ENCODE measurements around the gene ZNF519.
"Not testable (repeated sequence)": the region's sequence is repeated elsewhere in the genome, so short reads cannot be mapped to it uniquely, and the experiment has no call there.

Gene ZNF519

DNA sequence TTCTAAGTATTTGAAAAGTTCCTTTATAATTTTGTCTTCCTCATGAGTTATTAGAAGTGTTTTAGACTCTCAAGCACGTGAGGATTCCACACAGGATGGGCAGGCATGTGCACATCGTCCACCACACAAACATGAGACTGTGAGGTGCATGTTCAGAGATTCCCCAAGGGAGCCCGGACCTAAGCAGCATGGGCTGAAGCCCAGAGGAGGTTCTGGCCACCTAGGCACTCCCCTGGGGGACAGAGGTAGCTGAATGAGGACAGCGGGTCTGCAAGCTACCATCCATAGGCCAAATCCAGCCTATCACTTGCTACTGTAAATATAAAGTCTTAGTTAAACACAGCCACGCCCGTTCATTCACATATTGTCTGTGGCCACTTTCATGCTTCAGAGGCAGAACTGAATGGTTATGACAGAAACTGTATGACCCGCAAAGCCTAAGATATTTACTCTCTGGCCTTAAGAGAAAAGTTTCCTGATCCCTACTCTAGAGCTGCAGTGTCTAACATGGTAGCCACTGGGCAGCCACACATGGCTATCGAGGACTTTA is 19.4 kb upstream of the ZNF519 start:
- H3K9me3 ChIP-seq (ENCODE audit: control insufficient read depth, insufficient read depth, low read length); H3K4me1 ChIP-seq (ENCODE audit: insufficient read depth, low read length): not testable (repeated sequence)

DNA sequence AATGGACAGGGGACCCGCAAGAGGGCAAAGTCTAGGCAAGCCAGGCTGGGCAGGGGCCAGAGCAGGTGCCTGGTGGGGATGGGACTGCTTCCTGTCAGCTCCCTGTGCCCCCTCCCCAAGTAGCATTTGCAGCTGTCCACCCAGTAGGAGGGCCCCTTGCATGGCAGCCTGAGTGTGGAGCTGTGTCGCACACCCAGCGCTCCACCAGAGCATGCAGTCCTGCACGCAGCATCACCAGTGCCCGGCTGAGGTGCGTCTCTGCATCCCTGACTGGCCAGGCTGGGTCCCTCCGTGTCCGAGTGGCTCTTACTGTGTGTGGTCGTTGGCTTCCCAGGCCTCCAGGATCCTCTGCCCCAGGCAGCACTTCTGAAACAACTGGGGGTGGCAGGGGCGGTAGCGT is 18.5 kb upstream of the ZNF519 start:
- H3K9me3 ChIP-seq (ENCODE audit: control insufficient read depth, insufficient read depth, low read length); H3K36me3 ChIP-seq (ENCODE audit: insufficient read depth, low read length); H3K9ac ChIP-seq (ENCODE audit: low read depth, low read length); H3K4me1 ChIP-seq (ENCODE audit: insufficient read depth, low read length): not testable (repeated sequence)

More for the DNA sequence above, 19.4 kb upstream of the ZNF519 start:
- H3K9ac ChIP-seq (ENCODE audit: low read depth, low read length); H3K36me3 ChIP-seq (ENCODE audit: insufficient read depth, low read length): not testable (repeated sequence)

DNA sequence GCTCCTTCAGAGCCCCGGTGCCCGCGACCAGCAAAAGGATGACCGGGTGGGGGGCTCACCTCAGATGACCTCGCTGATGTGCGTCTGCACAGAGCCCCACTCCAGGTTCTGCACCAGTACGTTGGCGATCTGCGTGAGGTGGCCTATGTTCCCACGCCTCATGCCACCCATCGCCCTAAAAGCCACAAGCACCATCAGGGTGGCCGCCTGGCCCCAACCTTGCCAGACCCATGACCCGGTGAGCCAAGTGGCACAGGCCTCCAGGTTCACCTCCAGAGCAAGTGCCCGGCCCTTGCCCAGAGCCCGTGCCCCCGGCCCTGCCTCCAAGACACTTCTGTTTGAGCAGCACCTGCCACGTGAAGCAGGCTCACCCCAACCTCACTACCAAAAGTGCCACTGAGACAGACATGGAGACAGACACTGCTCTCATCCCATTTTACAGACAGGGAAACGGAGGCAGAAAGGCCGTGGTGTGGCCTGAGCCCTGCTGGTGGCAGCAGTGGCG is 17.7 kb upstream of the ZNF519 start:
- not testable (repeated sequence) for H3K9ac ChIP-seq (ENCODE audit: low read depth, low read length); H3K4me1 ChIP-seq (ENCODE audit: insufficient read depth, low read length); H3K36me3 ChIP-seq (ENCODE audit: insufficient read depth, low read length); H3K9me3 ChIP-seq (ENCODE audit: control insufficient read depth, insufficient read depth, low read length)

GRCh38 chr18:14149121-14149850 is 17.1 kb upstream of the ZNF519 start:
- not testable (repeated sequence) for H3K36me3 ChIP-seq (ENCODE audit: insufficient read depth, low read length); H3K9ac ChIP-seq (ENCODE audit: low read depth, low read length); H3K4me1 ChIP-seq (ENCODE audit: insufficient read depth, low read length); H3K9me3 ChIP-seq (ENCODE audit: control insufficient read depth, insufficient read depth, low read length)

GRCh38 chr18:14147935-14148865 is 16.0 kb upstream of the ZNF519 start:
- H3K9me3 ChIP-seq (ENCODE audit: control insufficient read depth, insufficient read depth, low read length); H3K4me1 ChIP-seq (ENCODE audit: insufficient read depth, low read length); H3K36me3 ChIP-seq (ENCODE audit: insufficient read depth, low read length); H3K9ac ChIP-seq (ENCODE audit: low read depth, low read length): not testable (repeated sequence)

GRCh38 chr18:14146771-14147170 is 14.5 kb upstream of the ZNF519 start:
- H3K4me1 ChIP-seq (ENCODE audit: insufficient read depth, low read length); H3K9ac ChIP-seq (ENCODE audit: low read depth, low read length); H3K9me3 ChIP-seq (ENCODE audit: control insufficient read depth, insufficient read depth, low read length); H3K36me3 ChIP-seq (ENCODE audit: insufficient read depth, low read length): not testable (repeated sequence)

DNA sequence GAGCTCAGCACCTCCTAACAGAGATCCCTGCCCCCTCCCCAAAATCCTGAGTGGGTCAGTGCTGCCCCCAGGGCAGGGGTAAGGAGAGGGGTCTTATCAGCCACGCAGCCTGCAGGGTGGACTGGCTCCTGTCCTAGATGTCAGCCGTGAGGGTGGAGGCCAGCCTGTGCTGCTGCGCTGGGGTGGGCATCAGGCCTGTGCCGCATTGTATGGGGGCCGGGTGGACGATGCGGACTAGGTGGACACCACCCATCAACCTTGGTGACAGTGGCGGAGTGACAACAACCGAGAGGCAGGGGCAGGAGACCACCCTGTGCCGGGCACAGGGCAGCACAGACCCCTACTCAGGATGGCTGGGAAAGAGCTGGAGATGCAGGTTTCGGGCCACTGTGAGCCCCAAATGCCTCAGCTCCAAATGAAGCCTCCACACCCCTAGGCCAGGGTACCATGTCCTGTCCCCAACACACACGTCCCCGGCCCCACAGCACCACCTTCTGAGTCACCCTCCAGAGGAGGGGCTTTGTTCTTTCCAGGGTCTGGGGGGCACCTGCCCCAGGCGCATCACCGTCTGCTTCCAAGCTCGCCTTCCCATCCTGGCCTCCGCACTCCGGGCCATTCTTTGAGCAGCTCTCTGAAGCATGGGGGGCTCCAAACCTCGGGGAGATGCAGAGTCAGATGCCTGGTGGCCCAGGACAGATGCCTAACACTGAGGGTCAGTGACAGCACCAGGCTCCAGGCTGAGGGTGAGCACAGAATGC is 13.5 kb upstream of the ZNF519 start:
- H3K36me3 ChIP-seq (ENCODE audit: insufficient read depth, low read length); H3K4me1 ChIP-seq (ENCODE audit: insufficient read depth, low read length); H3K9ac ChIP-seq (ENCODE audit: low read depth, low read length); H3K9me3 ChIP-seq (ENCODE audit: control insufficient read depth, insufficient read depth, low read length): not testable (repeated sequence)

- not testable (repeated sequence) for H3K9ac ChIP-seq (ENCODE audit: low read depth, low read length); H3K9me3 ChIP-seq (ENCODE audit: control insufficient read depth, insufficient read depth, low read length); H3K4me1 ChIP-seq (ENCODE audit: insufficient read depth, low read length); H3K36me3 ChIP-seq (ENCODE audit: insufficient read depth, low read length)
These were observed 12.8 kb upstream of the ZNF519 start for GRCh38 chr18:14145021-14145420.

GRCh38 chr18:14144628-14144895 is 12.3 kb upstream of the ZNF519 start:
- no peaks in the 10 kb centered on the region for H3K36me3 ChIP-seq (ENCODE audit: insufficient read depth, low read length)
- H3K9me3 ChIP-seq (ENCODE audit: control insufficient read depth, insufficient read depth, low read length): no peaks in the 10 kb centered on the region
- H3K4me1 ChIP-seq (ENCODE audit: insufficient read depth, low read length): no peaks in the 10 kb centered on the region
- no peak overlapping the region for H3K9ac ChIP-seq (ENCODE audit: low read depth, low read length)

- not testable (repeated sequence) for H3K9ac ChIP-seq (ENCODE audit: low read depth, low read length); H3K9me3 ChIP-seq (ENCODE audit: control insufficient read depth, insufficient read depth, low read length); H3K36me3 ChIP-seq (ENCODE audit: insufficient read depth, low read length); H3K4me1 ChIP-seq (ENCODE audit: insufficient read depth, low read length)
These were observed 11.8 kb upstream of the ZNF519 start for GRCh38 chr18:14143871-14144627.

DNA sequence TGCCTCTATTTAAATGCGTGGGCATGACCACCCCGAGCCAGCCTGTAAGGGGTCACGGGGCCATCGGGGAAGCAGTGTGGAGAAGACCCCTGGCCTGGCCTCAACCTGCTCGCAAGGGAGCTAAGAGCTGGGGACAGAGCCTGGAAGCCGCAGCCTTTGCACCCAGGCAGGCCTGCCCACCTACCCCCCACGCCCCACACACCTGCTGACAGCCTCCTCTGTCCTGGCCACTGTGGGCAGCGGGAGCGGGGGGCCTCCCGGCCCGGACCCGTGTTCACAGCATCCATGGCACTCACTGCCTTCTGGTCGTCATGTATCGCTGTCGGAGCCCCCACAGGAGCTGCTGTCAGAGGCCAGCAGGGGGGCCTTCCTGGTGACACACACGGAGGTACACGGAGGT is 11.2 kb upstream of the ZNF519 start:
- not testable (repeated sequence) for H3K36me3 ChIP-seq (ENCODE audit: insufficient read depth, low read length); H3K9me3 ChIP-seq (ENCODE audit: control insufficient read depth, insufficient read depth, low read length); H3K4me1 ChIP-seq (ENCODE audit: insufficient read depth, low read length); H3K9ac ChIP-seq (ENCODE audit: low read depth, low read length)

DNA sequence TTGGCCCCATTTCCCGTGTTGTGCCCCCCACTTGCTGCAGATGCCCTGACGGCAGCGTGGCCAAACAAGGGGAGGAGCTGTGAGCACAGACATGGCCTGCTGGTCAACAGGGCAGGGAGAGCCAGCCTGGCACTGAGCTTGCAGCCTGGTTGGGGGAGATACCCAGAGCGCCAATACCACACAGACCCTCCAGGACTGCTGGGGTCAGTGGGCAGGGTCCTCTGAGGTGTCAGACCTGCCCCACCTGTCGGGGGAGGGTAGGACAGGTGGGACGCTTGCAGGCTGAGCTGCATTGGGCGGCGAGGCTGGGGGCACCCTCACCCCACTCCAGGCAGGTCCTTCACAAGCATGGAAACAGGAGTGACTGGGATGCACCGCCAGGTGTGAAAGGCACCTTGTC is 9.9 kb upstream of the ZNF519 start:
- not testable (repeated sequence) for H3K9ac ChIP-seq (ENCODE audit: low read depth, low read length); H3K9me3 ChIP-seq (ENCODE audit: control insufficient read depth, insufficient read depth, low read length); H3K4me1 ChIP-seq (ENCODE audit: insufficient read depth, low read length); H3K36me3 ChIP-seq (ENCODE audit: insufficient read depth, low read length)

DNA sequence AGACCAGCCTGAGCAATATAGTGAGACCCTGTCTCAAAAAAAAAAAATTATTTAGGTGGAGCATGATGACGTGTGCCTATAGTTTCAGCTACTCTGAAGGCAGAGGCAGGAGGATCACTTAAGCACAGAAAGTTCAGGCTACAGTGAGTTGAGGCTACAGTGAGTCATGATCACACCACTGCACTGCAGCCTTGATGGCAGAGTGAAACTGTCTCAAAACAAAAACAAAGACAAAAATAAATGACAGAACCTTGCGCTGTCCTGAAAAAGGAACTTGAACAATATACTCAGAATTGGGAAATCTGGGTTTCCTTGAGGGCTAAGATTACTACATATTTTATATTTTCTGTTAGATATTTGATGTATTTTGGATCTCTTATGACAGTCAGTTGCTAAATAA is 7.3 kb upstream of the ZNF519 start:
- H3K9ac ChIP-seq (ENCODE audit: low read depth, low read length); H3K36me3 ChIP-seq (ENCODE audit: insufficient read depth, low read length); H3K9me3 ChIP-seq (ENCODE audit: control insufficient read depth, insufficient read depth, low read length); H3K4me1 ChIP-seq (ENCODE audit: insufficient read depth, low read length): not testable (repeated sequence)

- not testable (repeated sequence) for H3K9ac ChIP-seq (ENCODE audit: low read depth, low read length); H3K9me3 ChIP-seq (ENCODE audit: control insufficient read depth, insufficient read depth, low read length); H3K36me3 ChIP-seq (ENCODE audit: insufficient read depth, low read length); H3K4me1 ChIP-seq (ENCODE audit: insufficient read depth, low read length)
These were observed 5.7 kb upstream of the ZNF519 start for GRCh38 chr18:14137971-14138370.

All from ES-I3 (cell line).